ENCODE measurements around the gene GPR156.

- no peak for TF ChIP-seq POLR2AphosphoS5 (IDR thresholded peaks at IDR 0.05; ENCODE audit: low read depth, low read length)
- TF ChIP-seq TAF1 (IDR thresholded peaks at IDR 0.05; ENCODE audit: borderline replicate concordance, low read depth, low read length), result no peak
- no peak for TF ChIP-seq MAX (IDR thresholded peaks at IDR 0.05; ENCODE audit: low read depth)
- no peak for TF ChIP-seq RAD21 (IDR thresholded peaks at IDR 0.05; ENCODE audit: low read length)
- no peak for TF ChIP-seq SIN3A (IDR thresholded peaks at IDR 0.05; ENCODE audit: borderline replicate concordance, low read depth, low read length)
- no peak for TF ChIP-seq EP300 (IDR thresholded peaks at IDR 0.05; ENCODE audit: borderline replicate concordance in 1 of 2, low read depth in 1 of 2, low read length in 1 of 2)
- TF ChIP-seq CTCF (IDR thresholded peaks at IDR 0.05), result no peak
- TF ChIP-seq FOXJ3 (CRISPR knock-in tag; IDR thresholded peaks at IDR 0.05), result no peak
- no peak for TF ChIP-seq GABPA (IDR thresholded peaks at IDR 0.05; ENCODE audit: low read depth)
- no peak for TF ChIP-seq REST (IDR thresholded peaks at IDR 0.05; ENCODE audit: low read depth, low read length)
These were observed 19.0 kb downstream of the GPR156 start for GRCh38 chr3:120265989-120266388.
